DOHH2 (cell line): Measurements from ENCODE around the gene SYNDIG1.

Source experiments
- H3F3A ChIP-seq: fragments of 200-600 bp; sonication (generic), shearing (Covaris generic); 2 replicates; pipeline ENCODE4 v1.6.0; 2016; ENCODE audit warnings: antibody characterized with exemption, mild to moderate bottlenecking; ENCODE audit not compliant: control insufficient read depth, insufficient read depth
- H3K27ac ChIP-seq: fragments of 200-600 bp; sonication (generic); 2 replicates; pipeline ENCODE4 v1.5.1; 2014; ENCODE audit warnings: low read depth, mild to moderate bottlenecking, low read length, moderate library complexity
- H3K27me3 ChIP-seq: fragments of 200-600 bp; sonication (generic); 2 replicates; pipeline ENCODE4 v1.6.1; 2014; ENCODE audit warnings: mild to moderate bottlenecking, low read length, mixed read lengths; ENCODE audit not compliant: control insufficient read depth
- H3K36me3 ChIP-seq: fragments of 200-600 bp; sonication (generic); 2 replicates; pipeline ENCODE4 v1.6.1; 2014; ENCODE audit warnings: mild to moderate bottlenecking, low read length, moderate library complexity, mixed read lengths; ENCODE audit not compliant: control insufficient read depth
- H3K4me1 ChIP-seq: fragments of 200-600 bp; sonication (generic); 2 replicates; pipeline ENCODE4 v1.6.1; 2014; ENCODE audit warnings: mild to moderate bottlenecking, low read length, mixed read lengths; ENCODE audit not compliant: control insufficient read depth
- H3K4me2 ChIP-seq: fragments of 200-600 bp; sonication (generic); 2 replicates; pipeline ENCODE4 v1.6.0; 2014; ENCODE audit warnings: mild to moderate bottlenecking, low read length, moderate library complexity
- H3K4me3 ChIP-seq: fragments of 200-600 bp; sonication (generic); 2 replicates; pipeline ENCODE4 v1.5.1; 2014; ENCODE audit warnings: mild to moderate bottlenecking, low read length, mixed read lengths
- H3K79me2 ChIP-seq: fragments of 200-600 bp; sonication (generic); 2 replicates; pipeline ENCODE4 v1.6.1; 2014; ENCODE audit warnings: mild to moderate bottlenecking, low read length, mixed read lengths; ENCODE audit not compliant: control insufficient read depth
- H3K9me2 ChIP-seq: fragments of 200-600 bp; sonication (generic); replicated peaks from 2 replicates; pipeline ENCODE4 v1.6.1; 2014; ENCODE audit warnings: mild to moderate bottlenecking, low read length, mixed read lengths; ENCODE audit not compliant: control insufficient read depth
- H3K9me3 ChIP-seq: fragments of 200-600 bp; sonication (generic); 2 replicates; pipeline ENCODE4 v1.6.1; 2014; ENCODE audit warnings: antibody characterized with exemption, low read length, mixed read lengths; ENCODE audit not compliant: control insufficient read depth, insufficient read depth
- H4K20me1 ChIP-seq: fragments of 200-600 bp; sonication (generic); 2 replicates; pipeline ENCODE4 v1.6.0; 2014; ENCODE audit warnings: low read depth, mild to moderate bottlenecking, antibody characterized with exemption, low read length, moderate library complexity; ENCODE audit not compliant: control insufficient read depth, insufficient read depth
- EZH2phosphoT487 ChIP-seq: fragments of 200-600 bp; sonication (generic); IDR thresholded peaks from 2 replicates; pipeline ENCODE4 v1.6.1; 2017; ENCODE audit warnings: borderline replicate concordance, mild to moderate bottlenecking, antibody characterized with exemption, low read length, moderate library complexity, mixed read lengths
- TF ChIP-seq, protein P1 (sequence below): fragments of 200-600 bp; sonication (generic); IDR thresholded peaks from one replicate; pipeline ENCODE4 v1.5.1; 2014; ENCODE audit warnings: antibody characterized with exemption, mild to moderate bottlenecking, low read depth, low read length; ENCODE audit not compliant: poor library complexity, severe bottlenecking

SYNDIG1 gene

DNA sequence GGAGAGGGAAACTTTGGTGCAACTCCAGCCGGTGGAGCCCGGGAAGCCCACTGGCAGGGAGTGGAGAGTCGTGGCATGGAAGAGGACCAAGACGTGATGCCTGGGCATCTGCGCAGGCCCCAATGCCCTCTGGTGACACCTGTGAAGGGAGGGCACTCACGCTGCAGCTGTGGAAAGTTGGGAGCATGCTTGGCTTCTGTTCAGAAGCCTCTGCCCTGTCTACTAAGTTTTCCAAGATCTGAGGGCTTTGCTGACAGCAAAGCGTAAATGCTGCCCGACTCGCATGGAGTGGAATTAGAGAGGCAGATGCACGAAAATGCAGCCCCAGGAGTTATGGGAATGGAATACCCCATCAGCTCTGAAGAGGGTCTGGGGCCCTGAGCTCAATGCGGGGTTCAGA lies 75.7 kb downstream of the SYNDIG1 start:
- Histone ChIP-seq H3K4me3 (no peak overlapping the region), H4K20me1 (no peaks in the 10 kb centered on the region), H3K4me2 (no peak overlapping the region), H3K79me2 (no peaks in the 10 kb centered on the region), H3K27me3 (no peaks in the 10 kb centered on the region), H3K9me3 (no peaks in the 10 kb centered on the region), H3K27ac (no peak overlapping the region), H3K9me2 (no peaks in the 10 kb centered on the region), H3F3A (no peaks in the 10 kb centered on the region), H3K4me1 (no peaks in the 10 kb centered on the region), H3K36me3 (no peaks in the 10 kb centered on the region)
- TF ChIP-seq, protein P1, sequence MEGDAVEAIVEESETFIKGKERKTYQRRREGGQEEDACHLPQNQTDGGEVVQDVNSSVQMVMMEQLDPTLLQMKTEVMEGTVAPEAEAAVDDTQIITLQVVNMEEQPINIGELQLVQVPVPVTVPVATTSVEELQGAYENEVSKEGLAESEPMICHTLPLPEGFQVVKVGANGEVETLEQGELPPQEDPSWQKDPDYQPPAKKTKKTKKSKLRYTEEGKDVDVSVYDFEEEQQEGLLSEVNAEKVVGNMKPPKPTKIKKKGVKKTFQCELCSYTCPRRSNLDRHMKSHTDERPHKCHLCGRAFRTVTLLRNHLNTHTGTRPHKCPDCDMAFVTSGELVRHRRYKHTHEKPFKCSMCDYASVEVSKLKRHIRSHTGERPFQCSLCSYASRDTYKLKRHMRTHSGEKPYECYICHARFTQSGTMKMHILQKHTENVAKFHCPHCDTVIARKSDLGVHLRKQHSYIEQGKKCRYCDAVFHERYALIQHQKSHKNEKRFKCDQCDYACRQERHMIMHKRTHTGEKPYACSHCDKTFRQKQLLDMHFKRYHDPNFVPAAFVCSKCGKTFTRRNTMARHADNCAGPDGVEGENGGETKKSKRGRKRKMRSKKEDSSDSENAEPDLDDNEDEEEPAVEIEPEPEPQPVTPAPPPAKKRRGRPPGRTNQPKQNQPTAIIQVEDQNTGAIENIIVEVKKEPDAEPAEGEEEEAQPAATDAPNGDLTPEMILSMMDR: no peak
- TF ChIP-seq EZH2phosphoT487: no peak

DNA sequence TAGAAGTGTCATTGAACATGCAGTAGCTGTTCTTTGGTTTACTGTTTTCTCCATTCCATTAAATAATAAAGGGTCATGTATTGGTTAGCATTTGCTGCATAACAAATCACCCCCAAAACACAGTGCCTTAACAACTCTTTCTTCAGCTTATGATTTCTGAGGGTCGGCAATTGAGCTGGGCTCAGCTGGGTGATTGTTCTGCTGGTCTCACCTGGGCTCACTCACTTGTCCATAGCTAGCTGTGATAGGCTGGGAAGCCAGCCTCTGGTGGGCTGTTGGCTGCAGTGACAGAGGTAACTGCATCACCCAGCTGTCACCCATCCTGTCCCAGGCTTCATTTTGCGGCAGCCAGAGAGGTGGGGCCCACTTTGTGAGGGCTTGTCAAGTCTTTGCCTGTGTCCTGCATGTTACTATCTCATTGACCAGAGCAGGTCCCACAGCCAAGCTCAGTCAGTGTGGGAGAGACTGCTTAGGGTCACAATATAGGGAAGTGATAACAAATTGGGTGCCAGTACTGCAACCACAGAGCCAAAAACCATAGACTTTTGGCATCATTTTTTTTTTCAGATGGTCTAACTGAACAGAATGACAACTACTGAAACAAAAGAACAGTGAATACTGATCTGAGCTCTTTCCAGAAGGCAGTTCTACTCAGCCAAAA lies 76.9 kb downstream of the SYNDIG1 start:
- H4K20me1 ChIP-seq: no peaks in the 10 kb centered on the region
- H3K27me3 ChIP-seq: no peaks in the 10 kb centered on the region
- no peaks in the 10 kb centered on the region for H3K36me3 ChIP-seq
- no peak overlapping the region for H3K4me2 ChIP-seq
- TF ChIP-seq, protein P1: no peak
- no peak for TF ChIP-seq EZH2phosphoT487
- no peaks in the 10 kb centered on the region for H3K4me1 ChIP-seq
- no peaks in the 10 kb centered on the region for H3F3A ChIP-seq
- H3K79me2 ChIP-seq: no peaks in the 10 kb centered on the region
- H3K4me3 ChIP-seq: no peak overlapping the region
- no peaks in the 10 kb centered on the region for H3K9me3 ChIP-seq
- no peaks in the 10 kb centered on the region for H3K9me2 ChIP-seq
- no peak overlapping the region for H3K27ac ChIP-seq

DNA sequence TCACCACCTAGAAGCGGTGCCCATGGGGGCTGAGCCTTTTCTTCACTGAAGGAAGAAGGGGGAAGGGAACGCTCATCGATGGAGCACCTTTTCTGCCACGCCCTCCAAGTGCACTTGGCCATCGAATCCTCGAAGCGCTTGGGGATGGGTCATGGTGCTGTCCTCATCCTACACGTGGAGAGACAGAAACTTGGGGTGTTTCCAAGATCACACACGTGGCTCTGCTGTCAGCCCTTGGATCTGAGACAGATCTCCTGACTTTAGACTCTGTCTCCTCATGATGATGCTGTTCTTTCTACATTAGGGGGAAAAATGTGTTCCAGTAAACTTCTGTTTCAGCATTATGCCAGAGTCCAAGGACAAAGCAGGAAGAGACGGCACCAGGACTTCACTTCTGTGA lies 78.5 kb downstream of the SYNDIG1 start:
- Histone ChIP-seq H3K4me3 (no peak overlapping the region), H3K9me2 (no peaks in the 10 kb centered on the region), H4K20me1 (no peaks in the 10 kb centered on the region), H3K36me3 (no peaks in the 10 kb centered on the region), H3K79me2 (no peaks in the 10 kb centered on the region), H3K27me3 (no peaks in the 10 kb centered on the region), H3F3A (no peaks in the 10 kb centered on the region), H3K9me3 (no peaks in the 10 kb centered on the region), H3K27ac (no peak overlapping the region), H3K4me1 (no peaks in the 10 kb centered on the region), H3K4me2 (no peak overlapping the region)
- TF ChIP-seq EZH2phosphoT487: no peak
- TF ChIP-seq, protein P1: no peak
